GM21619 (cell line): ENCODE measurements around the gene SAYSD1.

Source experiments
- ATAC-seq: cut with Tn5 transposase; IDR thresholded peaks from one replicate; pipeline ENCODE4 v1.9.1; 2021; ENCODE audit not compliant: unreplicated experiment

The SAYSD1 gene

GRCh38 chr6:39079197-39080125 lies 35.5 kb downstream of the SAYSD1 start:
- ATAC-seq = no peak

GRCh38 chr6:39078695-39079094 lies 36.3 kb downstream of the SAYSD1 start:
- no peak for ATAC-seq

- no peak for ATAC-seq
Measured at GRCh38 chr6:39077882-39078594, 36.9 kb downstream of the SAYSD1 start.

GRCh38 chr6:39076623-39077535 lies 38.1 kb downstream of the SAYSD1 start:
- ATAC-seq = no peak

GRCh38 chr6:39075807-39076622 lies 39.0 kb downstream of the SAYSD1 start:
- no peak for ATAC-seq

- ATAC-seq = no peak
Measured at GRCh38 chr6:39075010-39075686, 39.8 kb downstream of the SAYSD1 start.

GRCh38 chr6:39074486-39074885 lies 40.5 kb downstream of the SAYSD1 start:
- ATAC-seq = no peak

GRCh38 chr6:39073471-39074355 lies 41.3 kb downstream of the SAYSD1 start:
- no peak for ATAC-seq

GRCh38 chr6:39072830-39073229 lies 42.2 kb downstream of the SAYSD1 start:
- no peak for ATAC-seq

GRCh38 chr6:39068391-39068790 lies 46.6 kb downstream of the SAYSD1 start:
- ATAC-seq = no peak

- ATAC-seq = no peak
Measured at GRCh38 chr6:39065561-39065960, 49.4 kb downstream of the SAYSD1 start.

GRCh38 chr6:39063526-39063925 lies 51.5 kb downstream of the SAYSD1 start:
- ATAC-seq = no peak

GRCh38 chr6:39062014-39062740 lies 52.8 kb downstream of the SAYSD1 start:
- ATAC-seq = no peak

GRCh38 chr6:39061588-39061987 lies 53.4 kb downstream of the SAYSD1 start:
- ATAC-seq = no peak

- no peak for ATAC-seq
Measured at GRCh38 chr6:39061182-39061581, 53.8 kb downstream of the SAYSD1 start.

GRCh38 chr6:39060467-39061160 lies 54.4 kb downstream of the SAYSD1 start:
- ATAC-seq = no peak

GRCh38 chr6:39059496-39060310 lies 55.3 kb downstream of the SAYSD1 start:
- ATAC-seq = no peak
